Occipital lobe (tissue), 2 donors: ENCODE data around the gene TCP11X2. TPM values are rescaled to one million over a fixed set of nuclear protein-coding genes. Genes with fewer than 3 reads are reported as not detected.
"Not testable (repeated sequence)": the region's sequence is repeated elsewhere in the genome, so short reads cannot be mapped to it uniquely, and the experiment has no call there.

Experiments
- DNase-seq: peaks from one replicate; lab custom pipeline; 2025; lab: John Stamatoyannopoulos, UW
- total RNA-seq: library from RNA; depleted of rRNA; stranded (reverse); fragments of >200 nt; gene quantifications from one replicate; pipeline ENCODE4 v1.2.3, GENCODE V29; 2014

Gene TCP11X2
- 0.62 TPM for total RNA-seq

GRCh38 chrX:102471762-102472220 is at the start of gene TCP11X2:
Gene TCP11X2, minus strand, starts transcription at chrX:102471812.
- not testable (repeated sequence) for DNase-seq

DNA sequence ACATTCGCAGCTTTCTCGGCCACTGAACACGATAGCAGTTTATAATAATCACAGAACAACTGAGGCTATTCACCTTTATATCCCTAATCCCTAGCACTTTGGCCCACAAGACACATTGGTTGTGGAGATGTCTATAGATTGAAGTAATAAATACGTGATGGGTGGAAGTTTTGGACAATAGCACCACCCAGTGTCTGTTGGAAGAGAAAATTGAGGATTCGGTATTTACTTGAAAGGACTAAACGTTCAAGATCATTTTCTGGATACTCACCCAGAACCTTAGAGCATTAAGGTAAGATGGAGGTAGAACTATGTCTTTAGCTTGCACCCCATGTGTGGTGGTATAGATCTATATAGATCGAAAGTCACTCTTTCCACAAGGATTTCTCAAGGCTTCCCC is 45.7 kb upstream of the TCP11X2 start:
- no peak for DNase-seq

- DNase-seq, result peak; percentile 17
Measured at GRCh38 chrX:102515975-102516941, 44.6 kb upstream of the TCP11X2 start, which contains the start of gene TMSB15A. Gene TMSB15A, minus strand, starts transcription at chrX:102516739.

DNA sequence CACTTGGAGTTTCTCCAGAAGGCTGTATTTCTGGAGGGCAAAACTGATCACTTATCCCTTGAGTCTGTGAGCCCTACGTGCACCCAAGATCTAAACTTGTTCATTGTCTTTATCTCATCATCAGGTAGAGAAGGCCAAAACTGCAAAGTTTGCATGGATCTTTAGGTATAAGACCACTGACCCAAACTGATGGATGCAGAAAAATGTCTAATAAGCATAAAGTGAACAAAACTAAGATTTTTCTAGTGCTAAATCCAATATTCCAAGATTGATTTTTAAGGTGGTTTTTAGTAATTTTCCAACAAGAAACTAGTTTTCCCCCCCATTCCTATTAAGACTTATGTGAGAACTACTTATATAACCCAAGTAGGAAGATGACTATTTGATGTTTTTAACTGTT is 42.9 kb upstream of the TCP11X2 start:
- no peak for DNase-seq

GRCh38 chrX:102498732-102499131 is 27.1 kb upstream of the TCP11X2 start:
- no peak for DNase-seq

- DNase-seq, result no peak
Measured at GRCh38 chrX:102491766-102492165, 20.2 kb upstream of the TCP11X2 start.

GRCh38 chrX:102478765-102479164 is 7.2 kb upstream of the TCP11X2 start:
- DNase-seq, result not testable (repeated sequence)

DNA sequence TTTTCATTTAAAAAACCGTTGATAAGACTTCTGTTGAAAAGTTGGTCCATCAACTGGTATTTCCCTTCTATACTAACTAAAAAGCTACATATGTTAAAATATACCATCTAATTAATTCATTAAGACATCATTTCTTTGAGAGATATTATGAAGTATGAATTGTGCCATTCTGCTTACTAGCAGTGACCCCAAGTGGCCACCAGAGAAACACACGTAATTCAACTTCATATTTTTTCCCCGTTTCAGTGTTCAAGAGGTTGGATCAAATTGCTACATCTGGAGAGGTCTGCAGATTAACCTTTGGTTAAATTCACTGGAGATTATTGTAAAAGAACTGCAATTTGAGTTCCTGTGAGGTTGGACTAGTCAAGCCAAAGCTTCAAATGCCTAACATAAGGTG is 1.4 kb downstream of the TCP11X2 start:
- not testable (repeated sequence) for DNase-seq

- not testable (repeated sequence) for DNase-seq
Measured at GRCh38 chrX:102458615-102459014, 13.0 kb downstream of the TCP11X2 start.

DNA sequence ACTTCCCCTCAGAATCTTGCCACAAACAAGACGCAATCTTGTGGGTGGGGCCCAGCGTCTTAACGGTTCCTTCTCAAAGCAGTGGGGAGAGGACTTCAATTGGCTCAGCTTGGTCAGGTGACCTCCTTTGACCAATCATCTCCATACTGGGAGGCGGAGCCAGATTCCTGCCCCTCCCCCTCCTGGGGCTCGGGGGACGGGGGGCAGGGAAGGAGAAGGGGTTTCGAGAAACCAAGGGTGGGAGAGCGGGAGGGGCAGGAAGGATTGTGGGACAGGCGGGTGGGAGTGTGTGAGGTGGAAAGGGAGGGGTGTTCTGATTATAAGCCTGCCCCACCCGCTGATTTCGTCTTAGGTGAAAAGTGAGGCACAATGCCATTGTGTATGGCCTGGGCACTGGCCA is 31.7 kb downstream of the TCP11X2 start, which contains the start of gene NXF2B:
NXF2B (minus strand) TSS at position 101 of the 400 bp plus-strand sequence. CDS start 59,972 bp downstream, outside the sequence.
- not testable (repeated sequence) for DNase-seq

DNA sequence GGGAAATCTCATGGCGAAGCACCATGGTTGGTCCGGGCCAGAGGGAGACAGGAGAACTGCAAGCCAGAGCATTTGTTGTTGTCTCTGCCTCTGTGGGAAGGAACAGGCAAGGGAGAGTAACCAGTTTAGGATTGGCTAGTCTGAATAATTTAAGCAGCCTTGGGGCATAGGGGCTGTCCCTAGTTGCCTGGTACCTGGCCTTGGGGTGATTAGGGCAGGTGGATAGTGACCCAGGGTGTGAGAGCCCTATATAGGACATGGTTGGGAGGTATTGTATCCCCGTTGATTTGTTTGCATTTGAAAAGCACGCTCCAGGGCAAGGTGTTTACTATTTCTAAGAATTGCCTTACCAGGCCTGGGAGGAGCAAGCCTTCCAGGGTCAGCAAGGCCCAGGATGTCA is 57.1 kb downstream of the TCP11X2 start:
- not testable (repeated sequence) for DNase-seq

Other genes starting within 250 kb of the TCP11X2 start
- gene NXF2, start 224.6 kb downstream of the TCP11X2 start, total RNA-seq, result not detected
- not detected for gene NXF2B, start 31.8 kb downstream of the TCP11X2 start, total RNA-seq
- 111 TPM for gene TMSB15A, start 44.9 kb upstream of the TCP11X2 start, total RNA-seq
- 42.6 TPM for gene ARMCX5, start 127.7 kb upstream of the TCP11X2 start, total RNA-seq
- gene GPRASP1, start 179.7 kb upstream of the TCP11X2 start, total RNA-seq, result 32.6 TPM
- 70.0 TPM for gene GPRASP2, start 240.6 kb upstream of the TCP11X2 start, total RNA-seq
- 61.3 TPM for gene GPRASP3, start 248.9 kb upstream of the TCP11X2 start, total RNA-seq